ENCODE measurements around the gene CCDC116. TPM values are rescaled to one million over a fixed set of nuclear protein-coding genes. Genes with fewer than 3 reads are reported as not detected.
"Not testable (repeated sequence)": the region's sequence is repeated elsewhere in the genome, so short reads cannot be mapped to it uniquely, and the experiment has no call there.

The CCDC116 gene
- total and polyA plus RNA-seq, 5 experiments from 2014 or later = 0.34 to 0.93 TPM; not detected in 3

GRCh38 chr22:21594865-21595452 is 37.6 kb upstream of the CCDC116 start:
- no peak overlapping the region for H3K4me3 Mint-ChIP-seq
- H3K27ac Mint-ChIP-seq = peak overlapping the region in 4 of 10 donors; percentile 73 to 85 (median 80)
- ATAC-seq (no peak), DNase-seq (no peak)
- H3K9me3 Mint-ChIP-seq = peaks cover 0 to 2% (median 0%) of the 10 kb centered on the region in 9 donors
- H3K36me3 Mint-ChIP-seq = peaks cover 15 to 63% (median 18%) of the 10 kb centered on the region in 3 donors
- H3K4me1 Mint-ChIP-seq = peaks cover 42 to 76% (median 70%) of the 10 kb centered on the region in 4 donors
- H3K27me3 Mint-ChIP-seq = no peaks in the 10 kb centered on the region
- POLR2A ChIA-PET = no interaction called here

- peaks cover 15 to 63% (median 18%) of the 10 kb centered on the region in 3 donors for H3K36me3 Mint-ChIP-seq
- H3K4me3 Mint-ChIP-seq, DNase-seq, ATAC-seq, H3K27me3 Mint-ChIP-seq, POLR2A ChIA-PET, H3K9me3 Mint-ChIP-seq: not testable (repeated sequence)
- H3K27ac Mint-ChIP-seq = peak overlapping the region in 1 of 10 donors; percentile 22
- peaks cover 32 to 72% (median 56%) of the 10 kb centered on the region in 4 donors for H3K4me1 Mint-ChIP-seq
These were observed 36.0 kb upstream of the CCDC116 start for GRCh38 chr22:21596356-21597135.

GRCh38 chr22:21598302-21598701 is 34.3 kb upstream of the CCDC116 start:
- Mint-ChIP-seq H3K27me3 (no peaks in the 10 kb centered on the region), H3K4me1 (peaks cover 35 to 66% (median 55%) of the 10 kb centered on the region in 4 donors), H3K36me3 (peaks cover 14 to 60% (median 18%) of the 10 kb centered on the region in 3 donors), H3K27ac (peak overlapping the region in 3 of 10 donors; percentile 7 to 79 (median 58)), H3K9me3 (peaks cover 0 to 2% (median 0%) of the 10 kb centered on the region in 9 donors), H3K4me3 (peak overlapping the region in 1 of 10 donors; percentile 42)
- POLR2A ChIA-PET = no interaction called here
- no peak for DNase-seq
- ATAC-seq = no peak

GRCh38 chr22:21599053-21599893 is 33.3 kb upstream of the CCDC116 start:
- no peaks in the 10 kb centered on the region for H3K27me3 Mint-ChIP-seq
- DNase-seq (no peak), ATAC-seq (no peak)
- H3K4me3 Mint-ChIP-seq = peak overlapping the region in 1 of 10 donors; percentile 42
- H3K9me3 Mint-ChIP-seq = peaks cover 0 to 2% (median 0%) of the 10 kb centered on the region in 9 donors
- H3K36me3 Mint-ChIP-seq = peaks cover 10 to 53% (median 13%) of the 10 kb centered on the region in 3 donors
- H3K4me1 Mint-ChIP-seq = peaks cover 28 to 61% (median 49%) of the 10 kb centered on the region in 4 donors
- POLR2A ChIA-PET = interaction anchor here (0.7 kb wide), 1 partner anchor 52 kb away, joined by 3 read pairs; no protein-coding TSS in a partner anchor
- H3K27ac Mint-ChIP-seq = peak overlapping the region in 7 of 10 donors; percentile 24 to 79 (median 43)

GRCh38 chr22:21602579-21602978 is 30.0 kb upstream of the CCDC116 start:
- POLR2A ChIA-PET = no interaction called here
- H3K4me1 Mint-ChIP-seq = peaks cover 28 to 67% (median 51%) of the 10 kb centered on the region in 4 donors
- H3K4me3 Mint-ChIP-seq = no peak overlapping the region
- no peak for ATAC-seq
- no peaks in the 10 kb centered on the region for H3K27me3 Mint-ChIP-seq
- DNase-seq = no peak
- peak overlapping the region in 6 of 10 donors; percentile 14 to 66 (median 24) for H3K27ac Mint-ChIP-seq
- peaks cover 0 to 28% (median 0%) of the 10 kb centered on the region in 3 donors for H3K36me3 Mint-ChIP-seq
- no peaks in the 10 kb centered on the region for H3K9me3 Mint-ChIP-seq

- Mint-ChIP-seq H3K4me1 (peaks cover 25 to 67% (median 46%) of the 10 kb centered on the region in 4 donors), H3K36me3 (peaks cover 0 to 25% (median 0%) of the 10 kb centered on the region in 3 donors), H3K4me3 (no peak overlapping the region), H3K9me3 (no peaks in the 10 kb centered on the region), H3K27ac (peak overlapping the region in 4 of 10 donors; percentile 7 to 36 (median 24)), H3K27me3 (no peaks in the 10 kb centered on the region)
- POLR2A ChIA-PET = interaction anchor here (0.7 kb wide), 1 partner anchor 23 kb away, joined by 3 read pairs; no protein-coding TSS in a partner anchor
- no peak for DNase-seq
- ATAC-seq = no peak
These were observed 28.6 kb upstream of the CCDC116 start for GRCh38 chr22:21603973-21604372.

GRCh38 chr22:21605887-21606564 is 26.5 kb upstream of the CCDC116 start:
- peaks cover 0 to 34% (median 0%) of the 10 kb centered on the region in 3 donors for H3K36me3 Mint-ChIP-seq
- ATAC-seq (no peak), DNase-seq (no peak)
- no peak overlapping the region for H3K4me3 Mint-ChIP-seq
- peak overlapping the region in 6 of 10 donors; percentile 11 to 81 (median 37) for H3K27ac Mint-ChIP-seq
- POLR2A ChIA-PET = no interaction called here
- H3K27me3 Mint-ChIP-seq = no peaks in the 10 kb centered on the region
- H3K9me3 Mint-ChIP-seq = no peaks in the 10 kb centered on the region
- peaks cover 21 to 51% (median 36%) of the 10 kb centered on the region in 4 donors for H3K4me1 Mint-ChIP-seq

- H3K9me3 Mint-ChIP-seq = no peaks in the 10 kb centered on the region
- peak overlapping the region in 1 of 10 donors; percentile 20 for H3K4me3 Mint-ChIP-seq
- POLR2A ChIA-PET = no interaction called here
- no peaks in the 10 kb centered on the region for H3K27me3 Mint-ChIP-seq
- DNase-seq (no peak), ATAC-seq (no peak)
- peaks cover 0 to 41% (median 0%) of the 10 kb centered on the region in 3 donors for H3K36me3 Mint-ChIP-seq
- H3K4me1 Mint-ChIP-seq = peaks cover 24 to 58% (median 39%) of the 10 kb centered on the region in 4 donors
- H3K27ac Mint-ChIP-seq = peak overlapping the region in 2 of 10 donors; percentile 3 to 62
These were observed 25.8 kb upstream of the CCDC116 start for GRCh38 chr22:21606775-21607174.

- POLR2A ChIA-PET = interaction anchor here (0.6 kb wide), 1 partner anchor 17 kb away, joined by 3 read pairs; no protein-coding TSS in a partner anchor
- not testable (repeated sequence) for ATAC-seq, H3K27me3 Mint-ChIP-seq, DNase-seq, H3K9me3 Mint-ChIP-seq, H3K4me3 Mint-ChIP-seq
- peaks cover 0 to 58% (median 3%) of the 10 kb centered on the region in 3 donors for H3K36me3 Mint-ChIP-seq
- H3K27ac Mint-ChIP-seq = peak overlapping the region in 6 of 10 donors; percentile 13 to 56 (median 21)
- H3K4me1 Mint-ChIP-seq = peaks cover 19 to 49% (median 37%) of the 10 kb centered on the region in 4 donors
These were observed 22.9 kb upstream of the CCDC116 start for GRCh38 chr22:21609556-21610157.

GRCh38 chr22:21611210-21611977 is 21.2 kb upstream of the CCDC116 start:
- DNase-seq = no peak
- Mint-ChIP-seq H3K27ac (peak overlapping the region in 8 of 10 donors; percentile 12 to 70 (median 42)), H3K4me1 (peaks cover 19 to 41% (median 32%) of the 10 kb centered on the region in 4 donors), H3K4me3 (no peak overlapping the region), H3K27me3 (no peaks in the 10 kb centered on the region), H3K9me3 (no peaks in the 10 kb centered on the region), H3K36me3 (peaks cover 0 to 72% (median 3%) of the 10 kb centered on the region in 3 donors)
- POLR2A ChIA-PET = no interaction called here
- ATAC-seq = no peak

GRCh38 chr22:21612858-21613257 is 19.7 kb upstream of the CCDC116 start:
- POLR2A ChIA-PET = interaction anchor here (0.9 kb wide), 1 partner anchor 17 kb away, joined by 3 read pairs; the partner anchor contains the start of gene YDJC
- DNase-seq = no peak
- Mint-ChIP-seq H3K27ac (peak overlapping the region in 1 of 10 donors; percentile 20), H3K9me3 (no peaks in the 10 kb centered on the region), H3K4me1 (peaks cover 10 to 41% (median 25%) of the 10 kb centered on the region in 4 donors), H3K27me3 (no peaks in the 10 kb centered on the region), H3K36me3 (peaks cover 0 to 73% (median 3%) of the 10 kb centered on the region in 3 donors), H3K4me3 (no peak overlapping the region)
- ATAC-seq = no peak

Measured in naive thymus-derived CD8-positive, alpha-beta T cell (primary cell).